Astrocyte (in vitro differentiated cells and primary cell): ENCODE results near the gene MRPS18A. TPM values are rescaled to one million over a fixed set of nuclear protein-coding genes. Genes with fewer than 3 reads are reported as not detected.

Experiments used
- DNase-seq: peaks from one replicate; pipeline ENCODE4 v3.0.0-alpha.2; 2010; ENCODE audit warnings: low read depth
- FAIRE-seq: peaks from 2 replicates; lab custom pipeline; 2011; peaks lifted over from hg19 to GRCh38; lab: Jason Lieb, UNC
- H2AFZ ChIP-seq: 2 replicates; pipeline ENCODE4 v1.6.0; 2012; ENCODE audit warnings: low read depth, low read length, inconsistent platforms
- H3K27ac ChIP-seq: 2 replicates; pipeline ENCODE4 v1.5.1; 2011; ENCODE audit warnings: low read depth, low read length, inconsistent platforms
- H3K27me3 ChIP-seq: 2 replicates; pipeline ENCODE4 v1.6.0; 2011; ENCODE audit warnings: low read length, inconsistent platforms; ENCODE audit not compliant: insufficient read depth
- H3K36me3 ChIP-seq: 2 replicates; pipeline ENCODE4 v1.5.1; 2011; ENCODE audit warnings: low read length, inconsistent platforms; ENCODE audit not compliant: insufficient read depth
- H3K4me1 ChIP-seq: 2 replicates; pipeline ENCODE4 v1.5.1; 2011; ENCODE audit warnings: low read length, inconsistent platforms; ENCODE audit not compliant: insufficient read depth
- H3K4me2 ChIP-seq: 2 replicates; pipeline ENCODE4 v1.6.0; 2012; ENCODE audit warnings: low read length, inconsistent platforms
- H3K4me3 ChIP-seq: 2 replicates; pipeline ENCODE4 v1.5.1; 2011; ENCODE audit warnings: low read depth, mild to moderate bottlenecking, low read length, inconsistent platforms; ENCODE audit not compliant: insufficient read depth
- H3K79me2 ChIP-seq: 2 replicates; pipeline ENCODE4 v1.6.0; 2012; ENCODE audit warnings: mild to moderate bottlenecking, low read length, inconsistent platforms; ENCODE audit not compliant: insufficient read depth
- H3K9ac ChIP-seq: 2 replicates; pipeline ENCODE4 v1.6.0; 2012; ENCODE audit warnings: mild to moderate bottlenecking, low read length, inconsistent platforms
- H3K9me3 ChIP-seq: 2 replicates; pipeline ENCODE4 v1.5.1; 2012; ENCODE audit warnings: low read depth, mild to moderate bottlenecking, low read length, inconsistent platforms; ENCODE audit not compliant: insufficient read depth
- H4K20me1 ChIP-seq: 2 replicates; pipeline ENCODE4 v1.6.0; 2012; ENCODE audit warnings: low read length, inconsistent platforms; ENCODE audit not compliant: insufficient read depth
- H3K27ac Mint-ChIP-seq: one replicate; pipeline ENCODE4 v1.8.0; 2021; ENCODE audit warnings: mild to moderate bottlenecking, mixed read lengths; ENCODE audit not compliant: unreplicated experiment
- H3K27me3 Mint-ChIP-seq: one replicate; pipeline ENCODE4 v1.8.0; 2021; ENCODE audit warnings: low read depth, mixed read lengths; ENCODE audit not compliant: unreplicated experiment
- H3K36me3 Mint-ChIP-seq: one replicate; pipeline ENCODE4 v1.8.0; 2021; ENCODE audit warnings: low read depth, mixed read lengths; ENCODE audit not compliant: unreplicated experiment
- H3K4me1 Mint-ChIP-seq: one replicate; pipeline ENCODE4 v1.8.0; 2021; ENCODE audit warnings: low read depth, mixed read lengths; ENCODE audit not compliant: unreplicated experiment
- H3K4me3 Mint-ChIP-seq: one replicate; pipeline ENCODE4 v1.8.0; 2021; ENCODE audit warnings: mild to moderate bottlenecking, moderate library complexity, mixed read lengths; ENCODE audit not compliant: unreplicated experiment
- H3K9me3 Mint-ChIP-seq: one replicate; pipeline ENCODE4 v1.8.0; 2021; ENCODE audit warnings: mild to moderate bottlenecking, mixed read lengths; ENCODE audit not compliant: unreplicated experiment
- EZH2 ChIP-seq: IDR thresholded peaks from 2 replicates; pipeline ENCODE4 v1.6.1; 2012; ENCODE audit warnings: mild to moderate bottlenecking, low read length, inconsistent platforms; ENCODE audit not compliant: insufficient read depth
- total RNA-seq: library from RNA; stranded (reverse); gene quantifications from 2 replicates; pipeline ENCODE4 v1.2.1, GENCODE V29; 2021
- TF ChIP-seq, protein P1 (sequence below): IDR thresholded peaks from 2 replicates; pipeline ENCODE4 v1.5.1; 2011; ENCODE audit warnings: low read depth, mild to moderate bottlenecking, inconsistent platforms, low read length, moderate library complexity; ENCODE audit not compliant: insufficient read depth

The MRPS18A gene
- total RNA-seq, 1 donor from 2014 or later, result 33.5 TPM

DNA sequence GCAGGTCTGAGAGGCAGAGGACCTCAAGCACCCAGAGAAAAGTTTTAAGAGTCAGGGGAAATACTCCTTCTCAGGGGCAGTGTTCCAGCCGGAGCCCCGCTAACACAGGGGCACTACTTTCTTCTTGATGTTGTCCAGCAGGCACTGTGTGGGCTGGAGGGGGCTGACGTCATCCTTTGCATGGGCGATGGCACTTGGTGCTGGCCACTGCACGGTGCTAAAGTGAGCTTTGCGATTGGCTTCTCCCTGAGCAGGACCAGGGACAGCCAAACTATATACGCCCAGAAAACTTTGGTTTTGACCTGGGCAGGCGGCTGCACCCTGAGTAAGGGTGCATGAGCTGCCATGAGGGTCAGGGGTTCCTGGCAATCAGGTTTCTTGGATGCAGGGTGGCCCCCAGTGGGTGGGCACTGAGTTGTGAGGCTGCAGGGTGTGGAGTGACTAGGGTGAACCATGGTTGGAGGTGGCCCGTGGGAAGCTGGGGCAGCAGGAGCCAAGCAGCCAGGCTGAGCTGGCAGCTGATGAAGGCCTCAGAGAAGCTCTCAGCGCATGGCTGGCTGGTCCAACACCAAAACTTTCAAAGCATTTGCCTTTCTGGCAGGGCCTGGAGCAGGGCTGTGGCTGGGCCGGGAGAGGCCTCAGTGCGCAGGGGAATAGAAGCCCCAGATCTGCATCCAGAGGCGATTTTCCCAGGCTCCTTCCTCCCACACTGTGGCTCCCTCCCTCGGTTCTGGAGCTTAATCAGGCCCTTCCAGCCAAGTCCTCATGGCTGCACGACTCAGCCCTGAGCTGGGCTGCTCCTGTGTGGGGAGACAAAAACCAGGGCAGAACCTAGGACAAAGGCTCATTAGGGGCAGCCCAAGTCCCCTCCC is 18.3 kb downstream of the MRPS18A start:
- Histone ChIP-seq H3K4me2 (peak overlapping the region; percentile 40), H4K20me1 (peaks cover 11% of the 10 kb centered on the region), H3K4me3 (no peak overlapping the region), H3K9me3 (no peaks in the 10 kb centered on the region), H3K9ac (no peak overlapping the region), H2AFZ (no peak overlapping the region), H3K27ac (no peak overlapping the region), H3K4me1 (peaks cover 16% of the 10 kb centered on the region), H3K79me2 (no peaks in the 10 kb centered on the region), H3K27me3 (no peaks in the 10 kb centered on the region), H3K36me3 (peaks cover 5% of the 10 kb centered on the region)
- TF ChIP-seq EZH2, result no peak
- TF ChIP-seq, protein P1, sequence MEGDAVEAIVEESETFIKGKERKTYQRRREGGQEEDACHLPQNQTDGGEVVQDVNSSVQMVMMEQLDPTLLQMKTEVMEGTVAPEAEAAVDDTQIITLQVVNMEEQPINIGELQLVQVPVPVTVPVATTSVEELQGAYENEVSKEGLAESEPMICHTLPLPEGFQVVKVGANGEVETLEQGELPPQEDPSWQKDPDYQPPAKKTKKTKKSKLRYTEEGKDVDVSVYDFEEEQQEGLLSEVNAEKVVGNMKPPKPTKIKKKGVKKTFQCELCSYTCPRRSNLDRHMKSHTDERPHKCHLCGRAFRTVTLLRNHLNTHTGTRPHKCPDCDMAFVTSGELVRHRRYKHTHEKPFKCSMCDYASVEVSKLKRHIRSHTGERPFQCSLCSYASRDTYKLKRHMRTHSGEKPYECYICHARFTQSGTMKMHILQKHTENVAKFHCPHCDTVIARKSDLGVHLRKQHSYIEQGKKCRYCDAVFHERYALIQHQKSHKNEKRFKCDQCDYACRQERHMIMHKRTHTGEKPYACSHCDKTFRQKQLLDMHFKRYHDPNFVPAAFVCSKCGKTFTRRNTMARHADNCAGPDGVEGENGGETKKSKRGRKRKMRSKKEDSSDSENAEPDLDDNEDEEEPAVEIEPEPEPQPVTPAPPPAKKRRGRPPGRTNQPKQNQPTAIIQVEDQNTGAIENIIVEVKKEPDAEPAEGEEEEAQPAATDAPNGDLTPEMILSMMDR, result no peak
- peak; percentile 62 for DNase-seq
- Mint-ChIP-seq H3K27ac (peak overlapping the region; percentile 58), H3K4me3 (peak overlapping the region; percentile 20), H3K9me3 (no peaks in the 10 kb centered on the region), H3K27me3 (no peaks in the 10 kb centered on the region), H3K4me1 (peaks cover 27% of the 10 kb centered on the region), H3K36me3 (peaks cover 10% of the 10 kb centered on the region)
- no peak for FAIRE-seq

- Histone ChIP-seq H3K36me3 (peaks cover 5% of the 10 kb centered on the region), H3K27me3 (no peaks in the 10 kb centered on the region), H3K9ac (no peak overlapping the region), H3K27ac (no peak overlapping the region), H3K4me2 (peak overlapping the region; percentile 40), H3K79me2 (no peaks in the 10 kb centered on the region), H4K20me1 (peaks cover 7% of the 10 kb centered on the region), H3K4me1 (peaks cover 16% of the 10 kb centered on the region), H3K9me3 (no peaks in the 10 kb centered on the region), H3K4me3 (no peak overlapping the region), H2AFZ (no peak overlapping the region)
- TF ChIP-seq, protein P1, result peak; percentile 38
- no peak for TF ChIP-seq EZH2
- peaks cover 9% of the 10 kb centered on the region for H3K36me3 Mint-ChIP-seq
- H3K27ac Mint-ChIP-seq, result peak overlapping the region; percentile 77
- H3K4me1 Mint-ChIP-seq, result peaks cover 27% of the 10 kb centered on the region
- peak overlapping the region; percentile 20 for H3K4me3 Mint-ChIP-seq
- H3K27me3 Mint-ChIP-seq, result peaks cover 3% of the 10 kb centered on the region
- DNase-seq (peak; percentile 26), FAIRE-seq (no peak)
- no peaks in the 10 kb centered on the region for H3K9me3 Mint-ChIP-seq
Measured at GRCh38 chr6:43668151-43669028, 19.2 kb downstream of the MRPS18A start.
